HL-60 (cell line): ENCODE data around the gene VWDE.

ENCODE experiments used
- GABPA ChIP-seq: IDR thresholded peaks from 2 replicates; pipeline ENCODE4 v1.6.1; 2012; ENCODE audit warnings: low read depth
- POLR2AphosphoS5 ChIP-seq: IDR thresholded peaks from 2 replicates; pipeline ENCODE4 v1.6.1; 2012; ENCODE audit warnings: low read depth
- TF ChIP-seq, protein P1 (sequence below): IDR thresholded peaks from one replicate; pipeline ENCODE4 v1.5.1; 2011; ENCODE audit warnings: low read length, control low read depth, inconsistent platforms; ENCODE audit not compliant: insufficient read depth
- TF ChIP-seq, protein P2 (sequence below): IDR thresholded peaks from 2 replicates; pipeline ENCODE4 v1.6.1; 2012; ENCODE audit warnings: low read depth; ENCODE audit not compliant: insufficient replicate concordance

DNA sequence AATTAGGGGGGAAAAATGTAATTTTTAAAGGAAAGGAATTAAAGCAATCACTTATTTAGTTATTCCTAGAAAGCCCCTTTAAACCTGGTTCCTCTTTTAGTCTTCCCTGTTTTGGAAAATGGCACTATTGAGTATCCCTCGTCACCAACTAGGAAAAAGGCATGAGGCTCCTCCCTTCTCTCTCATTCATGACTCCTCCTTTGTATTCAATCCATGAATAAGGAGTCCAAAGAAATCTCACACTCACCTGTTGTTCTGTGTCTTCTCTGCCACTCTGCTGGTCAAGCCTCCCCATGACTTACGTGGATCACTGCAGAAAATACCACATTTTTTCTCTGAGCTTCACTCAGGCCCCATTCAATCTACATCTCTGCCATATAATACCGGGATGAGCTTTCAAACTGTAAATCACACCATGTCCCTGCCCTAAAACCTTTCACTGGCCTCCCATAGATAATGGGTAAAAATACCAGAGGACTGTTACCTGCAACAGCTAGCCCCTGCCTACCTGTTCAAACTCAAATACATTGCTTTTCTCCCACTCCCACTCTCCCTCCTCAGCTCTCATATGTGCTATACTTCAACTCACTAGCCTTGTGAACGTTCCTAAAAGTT is 5.5 kb upstream of the VWDE start:
- TF ChIP-seq, protein P1, sequence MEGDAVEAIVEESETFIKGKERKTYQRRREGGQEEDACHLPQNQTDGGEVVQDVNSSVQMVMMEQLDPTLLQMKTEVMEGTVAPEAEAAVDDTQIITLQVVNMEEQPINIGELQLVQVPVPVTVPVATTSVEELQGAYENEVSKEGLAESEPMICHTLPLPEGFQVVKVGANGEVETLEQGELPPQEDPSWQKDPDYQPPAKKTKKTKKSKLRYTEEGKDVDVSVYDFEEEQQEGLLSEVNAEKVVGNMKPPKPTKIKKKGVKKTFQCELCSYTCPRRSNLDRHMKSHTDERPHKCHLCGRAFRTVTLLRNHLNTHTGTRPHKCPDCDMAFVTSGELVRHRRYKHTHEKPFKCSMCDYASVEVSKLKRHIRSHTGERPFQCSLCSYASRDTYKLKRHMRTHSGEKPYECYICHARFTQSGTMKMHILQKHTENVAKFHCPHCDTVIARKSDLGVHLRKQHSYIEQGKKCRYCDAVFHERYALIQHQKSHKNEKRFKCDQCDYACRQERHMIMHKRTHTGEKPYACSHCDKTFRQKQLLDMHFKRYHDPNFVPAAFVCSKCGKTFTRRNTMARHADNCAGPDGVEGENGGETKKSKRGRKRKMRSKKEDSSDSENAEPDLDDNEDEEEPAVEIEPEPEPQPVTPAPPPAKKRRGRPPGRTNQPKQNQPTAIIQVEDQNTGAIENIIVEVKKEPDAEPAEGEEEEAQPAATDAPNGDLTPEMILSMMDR, result no peak
- TF ChIP-seq, protein P2, sequence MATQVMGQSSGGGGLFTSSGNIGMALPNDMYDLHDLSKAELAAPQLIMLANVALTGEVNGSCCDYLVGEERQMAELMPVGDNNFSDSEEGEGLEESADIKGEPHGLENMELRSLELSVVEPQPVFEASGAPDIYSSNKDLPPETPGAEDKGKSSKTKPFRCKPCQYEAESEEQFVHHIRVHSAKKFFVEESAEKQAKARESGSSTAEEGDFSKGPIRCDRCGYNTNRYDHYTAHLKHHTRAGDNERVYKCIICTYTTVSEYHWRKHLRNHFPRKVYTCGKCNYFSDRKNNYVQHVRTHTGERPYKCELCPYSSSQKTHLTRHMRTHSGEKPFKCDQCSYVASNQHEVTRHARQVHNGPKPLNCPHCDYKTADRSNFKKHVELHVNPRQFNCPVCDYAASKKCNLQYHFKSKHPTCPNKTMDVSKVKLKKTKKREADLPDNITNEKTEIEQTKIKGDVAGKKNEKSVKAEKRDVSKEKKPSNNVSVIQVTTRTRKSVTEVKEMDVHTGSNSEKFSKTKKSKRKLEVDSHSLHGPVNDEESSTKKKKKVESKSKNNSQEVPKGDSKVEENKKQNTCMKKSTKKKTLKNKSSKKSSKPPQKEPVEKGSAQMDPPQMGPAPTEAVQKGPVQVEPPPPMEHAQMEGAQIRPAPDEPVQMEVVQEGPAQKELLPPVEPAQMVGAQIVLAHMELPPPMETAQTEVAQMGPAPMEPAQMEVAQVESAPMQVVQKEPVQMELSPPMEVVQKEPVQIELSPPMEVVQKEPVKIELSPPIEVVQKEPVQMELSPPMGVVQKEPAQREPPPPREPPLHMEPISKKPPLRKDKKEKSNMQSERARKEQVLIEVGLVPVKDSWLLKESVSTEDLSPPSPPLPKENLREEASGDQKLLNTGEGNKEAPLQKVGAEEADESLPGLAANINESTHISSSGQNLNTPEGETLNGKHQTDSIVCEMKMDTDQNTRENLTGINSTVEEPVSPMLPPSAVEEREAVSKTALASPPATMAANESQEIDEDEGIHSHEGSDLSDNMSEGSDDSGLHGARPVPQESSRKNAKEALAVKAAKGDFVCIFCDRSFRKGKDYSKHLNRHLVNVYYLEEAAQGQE, result no peak
- TF ChIP-seq POLR2AphosphoS5 (no peak), GABPA (no peak)
